ENCODE data around the gene ATP11B. TPM values are rescaled to one million over a fixed set of nuclear protein-coding genes. Genes with fewer than 3 reads are reported as not detected.

The ATP11B gene
- total RNA-seq, 1 donor from 2014 or later, result 59.0 TPM

- Histone ChIP-seq H3F3A (ENCODE audit: low read depth) (no peaks in the 10 kb centered on the region), H3K27ac (no peak overlapping the region), H3K79me2 (ENCODE audit: low read depth) (no peaks in the 10 kb centered on the region), H4K20me1 (ENCODE audit: low read depth) (no peaks in the 10 kb centered on the region), H3K4me2 (no peak overlapping the region), H3K4me1 (no peaks in the 10 kb centered on the region), H3K36me3 (no peaks in the 10 kb centered on the region), H3K9ac (no peak overlapping the region), H2AFZ (replicated peaks) (no peak overlapping the region), H3K27me3 (no peaks in the 10 kb centered on the region), H3K4me3 (no peak overlapping the region), H3K9me3 (ENCODE audit: low read depth) (peaks cover 6% of the 10 kb centered on the region)
- Mint-ChIP-seq H3K27ac (no peak overlapping the region), H3K4me3 (no peak overlapping the region), H3K27me3 (ENCODE audit: insufficient read depth, low read depth) (no peaks in the 10 kb centered on the region), H3K9me3 (peaks cover 1% of the 10 kb centered on the region), H3K4me1 (no peaks in the 10 kb centered on the region), H3K36me3 (no peaks in the 10 kb centered on the region)
- DNase-seq (ENCODE audit: low spot score), result no peak
- TF ChIP-seq EZH2phosphoT487 (IDR thresholded peaks at IDR 0.05), result no peak
- TF ChIP-seq, protein P1, sequence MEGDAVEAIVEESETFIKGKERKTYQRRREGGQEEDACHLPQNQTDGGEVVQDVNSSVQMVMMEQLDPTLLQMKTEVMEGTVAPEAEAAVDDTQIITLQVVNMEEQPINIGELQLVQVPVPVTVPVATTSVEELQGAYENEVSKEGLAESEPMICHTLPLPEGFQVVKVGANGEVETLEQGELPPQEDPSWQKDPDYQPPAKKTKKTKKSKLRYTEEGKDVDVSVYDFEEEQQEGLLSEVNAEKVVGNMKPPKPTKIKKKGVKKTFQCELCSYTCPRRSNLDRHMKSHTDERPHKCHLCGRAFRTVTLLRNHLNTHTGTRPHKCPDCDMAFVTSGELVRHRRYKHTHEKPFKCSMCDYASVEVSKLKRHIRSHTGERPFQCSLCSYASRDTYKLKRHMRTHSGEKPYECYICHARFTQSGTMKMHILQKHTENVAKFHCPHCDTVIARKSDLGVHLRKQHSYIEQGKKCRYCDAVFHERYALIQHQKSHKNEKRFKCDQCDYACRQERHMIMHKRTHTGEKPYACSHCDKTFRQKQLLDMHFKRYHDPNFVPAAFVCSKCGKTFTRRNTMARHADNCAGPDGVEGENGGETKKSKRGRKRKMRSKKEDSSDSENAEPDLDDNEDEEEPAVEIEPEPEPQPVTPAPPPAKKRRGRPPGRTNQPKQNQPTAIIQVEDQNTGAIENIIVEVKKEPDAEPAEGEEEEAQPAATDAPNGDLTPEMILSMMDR (IDR thresholded peaks at IDR 0.05), result no peak
- TF ChIP-seq EZH2 (IDR thresholded peaks at IDR 0.05), result no peak
These were observed 23.6 kb upstream of the ATP11B start for GRCh38 chr3:182769673-182770072.

- DNase-seq (ENCODE audit: low spot score), result no peak
- no peaks in the 10 kb centered on the region for H3K79me2 ChIP-seq (ENCODE audit: low read depth)
- no peaks in the 10 kb centered on the region for H3K4me1 Mint-ChIP-seq
- H3K36me3 ChIP-seq, result no peaks in the 10 kb centered on the region
- H3K36me3 Mint-ChIP-seq, result no peaks in the 10 kb centered on the region
- H3K27ac ChIP-seq, result no peak overlapping the region
- H3K4me1 ChIP-seq, result no peaks in the 10 kb centered on the region
- H3K4me3 ChIP-seq, result no peak overlapping the region
- H3K9me3 ChIP-seq (ENCODE audit: low read depth), result no peaks in the 10 kb centered on the region
- H3K4me3 Mint-ChIP-seq, result no peak overlapping the region
- H3F3A ChIP-seq (ENCODE audit: low read depth), result no peaks in the 10 kb centered on the region
- no peak overlapping the region for H2AFZ ChIP-seq (replicated peaks)
- H3K9me3 Mint-ChIP-seq, result peaks cover 2% of the 10 kb centered on the region
- H4K20me1 ChIP-seq (ENCODE audit: low read depth), result no peaks in the 10 kb centered on the region
- no peaks in the 10 kb centered on the region for H3K27me3 ChIP-seq
- TF ChIP-seq EZH2 (IDR thresholded peaks at IDR 0.05) (no peak), EZH2phosphoT487 (IDR thresholded peaks at IDR 0.05) (no peak)
- TF ChIP-seq, protein P1 (IDR thresholded peaks at IDR 0.05), result no peak
- no peak overlapping the region for H3K27ac Mint-ChIP-seq
- H3K4me2 ChIP-seq, result no peak overlapping the region
- H3K27me3 Mint-ChIP-seq (ENCODE audit: insufficient read depth, low read depth), result peaks cover 3% of the 10 kb centered on the region
- no peak overlapping the region for H3K9ac ChIP-seq
These were observed 11.2 kb upstream of the ATP11B start for GRCh38 chr3:182782149-182782548.

GRCh38 chr3:182783106-182783505, 10.2 kb upstream of the ATP11B start:
- Histone ChIP-seq H3K36me3 (no peaks in the 10 kb centered on the region), H3K4me3 (no peak overlapping the region), H3K4me1 (no peaks in the 10 kb centered on the region), H3K9me3 (ENCODE audit: low read depth) (no peaks in the 10 kb centered on the region), H3K27ac (no peak overlapping the region), H3K79me2 (ENCODE audit: low read depth) (no peaks in the 10 kb centered on the region), H3K27me3 (no peaks in the 10 kb centered on the region), H3K4me2 (no peak overlapping the region), H4K20me1 (ENCODE audit: low read depth) (no peaks in the 10 kb centered on the region), H3K9ac (no peak overlapping the region), H2AFZ (replicated peaks) (no peak overlapping the region), H3F3A (ENCODE audit: low read depth) (no peaks in the 10 kb centered on the region)
- Mint-ChIP-seq H3K36me3 (no peaks in the 10 kb centered on the region), H3K4me1 (no peaks in the 10 kb centered on the region), H3K4me3 (no peak overlapping the region), H3K9me3 (no peaks in the 10 kb centered on the region), H3K27ac (no peak overlapping the region), H3K27me3 (ENCODE audit: insufficient read depth, low read depth) (peaks cover 3% of the 10 kb centered on the region)
- no peak for DNase-seq (ENCODE audit: low spot score)
- TF ChIP-seq, protein P1 (IDR thresholded peaks at IDR 0.05), result no peak
- no peak for TF ChIP-seq EZH2 (IDR thresholded peaks at IDR 0.05)
- no peak for TF ChIP-seq EZH2phosphoT487 (IDR thresholded peaks at IDR 0.05)
